Measurements from ENCODE around the gene TIGD3. TPM values are rescaled to one million over a fixed set of nuclear protein-coding genes. Genes with fewer than 3 reads are reported as not detected.

The TIGD3 gene
- total RNA-seq, 1 experiment from 2014 or later = 1.3 TPM

DNA sequence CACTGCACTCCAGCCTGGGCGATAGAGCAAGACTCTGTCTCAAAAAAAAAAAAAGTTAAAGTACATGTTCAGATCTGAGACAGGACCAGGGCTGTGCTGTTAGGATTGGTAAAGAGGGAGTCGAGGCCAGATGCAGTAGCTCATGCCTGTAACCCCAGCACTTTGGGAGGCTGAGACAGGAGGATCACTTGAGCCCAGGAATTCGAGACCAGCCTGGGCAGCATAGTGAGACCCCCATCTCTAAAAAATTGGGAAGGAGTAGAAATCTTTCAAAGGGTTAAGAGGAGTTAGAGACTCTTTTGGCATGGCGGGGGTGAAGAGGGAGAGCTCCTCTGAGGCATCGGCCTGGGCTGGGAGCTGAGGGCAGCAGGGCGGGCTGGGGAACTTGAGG lies 16.1 kb downstream of the TIGD3 start:
- H3K27ac ChIP-seq (ENCODE audit: low read length) = peak overlapping the region; percentile 97
- ATAC-seq = no peak
- H3K79me2 ChIP-seq (ENCODE audit: low read length) = no peaks in the 10 kb centered on the region
- ChIA-PET CTCF (interaction anchor here (0.5 to 1.2 kb wide), 4 partner anchors 10 to 62 kb away, joined by 3 to 5 read pairs (median 4); no protein-coding TSS in a partner anchor), POLR2A (ENCODE audit: unreplicated experiment) (interaction anchor here (0.5 to 1.2 kb wide), 5 partner anchors 16 to 94 kb away, joined by 3 to 11 read pairs (median 6); partner anchors contain the start of genes FRMD8 and NEAT1)
- H4K20me1 ChIP-seq (ENCODE audit: low read length) = no peaks in the 10 kb centered on the region
- no peaks in the 10 kb centered on the region for H3K9me2 ChIP-seq (replicated peaks; ENCODE audit: low read length)
- no peak for DNase-seq
- H3K4me2 ChIP-seq (ENCODE audit: low read length) = peak overlapping the region; percentile 18
- H3K9ac ChIP-seq (ENCODE audit: low read length) = peak overlapping the region; percentile 80
- TF ChIP-seq EZH2 (IDR thresholded peaks at IDR 0.05; ENCODE audit: low read length, unreplicated experiment) = no peak
- TF ChIP-seq EZH2phosphoT487 (IDR thresholded peaks at IDR 0.05; ENCODE audit: borderline replicate concordance, low read length) = no peak
- TF ChIP-seq, protein P1, sequence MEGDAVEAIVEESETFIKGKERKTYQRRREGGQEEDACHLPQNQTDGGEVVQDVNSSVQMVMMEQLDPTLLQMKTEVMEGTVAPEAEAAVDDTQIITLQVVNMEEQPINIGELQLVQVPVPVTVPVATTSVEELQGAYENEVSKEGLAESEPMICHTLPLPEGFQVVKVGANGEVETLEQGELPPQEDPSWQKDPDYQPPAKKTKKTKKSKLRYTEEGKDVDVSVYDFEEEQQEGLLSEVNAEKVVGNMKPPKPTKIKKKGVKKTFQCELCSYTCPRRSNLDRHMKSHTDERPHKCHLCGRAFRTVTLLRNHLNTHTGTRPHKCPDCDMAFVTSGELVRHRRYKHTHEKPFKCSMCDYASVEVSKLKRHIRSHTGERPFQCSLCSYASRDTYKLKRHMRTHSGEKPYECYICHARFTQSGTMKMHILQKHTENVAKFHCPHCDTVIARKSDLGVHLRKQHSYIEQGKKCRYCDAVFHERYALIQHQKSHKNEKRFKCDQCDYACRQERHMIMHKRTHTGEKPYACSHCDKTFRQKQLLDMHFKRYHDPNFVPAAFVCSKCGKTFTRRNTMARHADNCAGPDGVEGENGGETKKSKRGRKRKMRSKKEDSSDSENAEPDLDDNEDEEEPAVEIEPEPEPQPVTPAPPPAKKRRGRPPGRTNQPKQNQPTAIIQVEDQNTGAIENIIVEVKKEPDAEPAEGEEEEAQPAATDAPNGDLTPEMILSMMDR (conservative IDR thresholded peaks at IDR 0.05; ENCODE audit: low read depth, low read length) = no peak
- no peaks in the 10 kb centered on the region for H3K36me3 ChIP-seq (ENCODE audit: low read depth, low read length)
- H3K4me3 ChIP-seq (ENCODE audit: low read length) = no peak overlapping the region
- no peaks in the 10 kb centered on the region for H3F3A ChIP-seq (ENCODE audit: low read length, unreplicated experiment)
- no peak overlapping the region for H2AFZ ChIP-seq (ENCODE audit: low read length)
- BruUV-seq (replicated peaks) = TSS peak; percentile 88
- peaks cover 17% of the 10 kb centered on the region for H3K4me1 ChIP-seq (ENCODE audit: insufficient read depth, low read length)
- H3K9me3 ChIP-seq (ENCODE audit: low read length) = no peaks in the 10 kb centered on the region
- intact Hi-C loops (cut with micrococcal nuclease) = loop anchor here (1.0 kb wide), 1 partner anchor 140 kb away; no protein-coding TSS in a partner anchor
- H3K27me3 ChIP-seq (ENCODE audit: low read length) = no peaks in the 10 kb centered on the region

DNA sequence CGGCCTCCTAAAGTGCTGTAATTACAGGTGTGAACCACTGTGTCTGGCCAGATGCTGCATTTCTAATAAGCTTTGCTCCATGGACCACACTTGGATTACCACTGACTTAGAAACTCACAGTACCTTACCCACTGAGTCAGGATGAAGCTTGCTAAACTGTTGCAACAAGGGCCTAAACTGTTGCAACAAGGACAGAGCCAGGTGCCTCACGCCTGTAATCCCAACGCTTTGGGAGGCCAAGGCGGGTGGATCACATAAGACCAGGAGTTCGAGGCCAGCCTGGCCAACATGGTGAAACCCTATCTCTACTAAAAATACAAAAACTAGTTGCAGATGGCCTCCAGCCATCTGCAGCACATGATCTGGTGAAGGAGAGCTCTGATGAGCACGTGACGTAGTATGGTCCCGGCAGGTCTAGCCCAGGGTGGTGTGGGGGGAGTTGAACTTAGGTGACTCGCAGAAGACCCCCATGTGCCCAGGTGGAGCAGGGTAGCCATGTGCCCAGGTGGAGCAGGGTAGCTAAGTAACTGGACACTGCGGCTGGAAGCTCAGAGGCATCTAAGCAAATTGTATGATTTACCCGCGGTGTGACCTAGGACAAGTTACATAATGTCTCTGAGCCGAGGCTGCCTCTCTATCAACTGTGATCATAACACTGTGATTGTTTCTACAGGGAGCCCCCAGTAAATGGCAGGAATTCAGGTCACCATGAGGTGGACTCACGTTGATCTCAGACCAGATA lies 19.5 kb downstream of the TIGD3 start:
- Histone ChIP-seq H3F3A (ENCODE audit: low read length, unreplicated experiment) (no peaks in the 10 kb centered on the region), H3K36me3 (ENCODE audit: low read depth, low read length) (no peaks in the 10 kb centered on the region), H3K4me3 (ENCODE audit: low read length) (no peak overlapping the region), H3K9me2 (replicated peaks; ENCODE audit: low read length) (no peaks in the 10 kb centered on the region), H3K9ac (ENCODE audit: low read length) (no peak overlapping the region), H3K79me2 (ENCODE audit: low read length) (no peaks in the 10 kb centered on the region), H3K9me3 (ENCODE audit: low read length) (no peaks in the 10 kb centered on the region), H3K4me2 (ENCODE audit: low read length) (no peak overlapping the region), H2AFZ (ENCODE audit: low read length) (no peak overlapping the region), H3K27me3 (ENCODE audit: low read length) (no peaks in the 10 kb centered on the region), H3K4me1 (ENCODE audit: insufficient read depth, low read length) (peaks cover 17% of the 10 kb centered on the region), H4K20me1 (ENCODE audit: low read length) (no peaks in the 10 kb centered on the region), H3K27ac (ENCODE audit: low read length) (no peak overlapping the region)
- TF ChIP-seq EZH2 (IDR thresholded peaks at IDR 0.05; ENCODE audit: low read length, unreplicated experiment) (no peak), EZH2phosphoT487 (IDR thresholded peaks at IDR 0.05; ENCODE audit: borderline replicate concordance, low read length) (no peak)
- TF ChIP-seq, protein P1 (conservative IDR thresholded peaks at IDR 0.05; ENCODE audit: low read depth, low read length) = no peak
- ChIA-PET CTCF (no interaction called here), POLR2A (ENCODE audit: unreplicated experiment) (no interaction called here)
- ATAC-seq (no peak), DNase-seq (no peak)
- no TSS peak for BruUV-seq (replicated peaks)
- intact Hi-C loops (cut with micrococcal nuclease) = no loop called here

DNA sequence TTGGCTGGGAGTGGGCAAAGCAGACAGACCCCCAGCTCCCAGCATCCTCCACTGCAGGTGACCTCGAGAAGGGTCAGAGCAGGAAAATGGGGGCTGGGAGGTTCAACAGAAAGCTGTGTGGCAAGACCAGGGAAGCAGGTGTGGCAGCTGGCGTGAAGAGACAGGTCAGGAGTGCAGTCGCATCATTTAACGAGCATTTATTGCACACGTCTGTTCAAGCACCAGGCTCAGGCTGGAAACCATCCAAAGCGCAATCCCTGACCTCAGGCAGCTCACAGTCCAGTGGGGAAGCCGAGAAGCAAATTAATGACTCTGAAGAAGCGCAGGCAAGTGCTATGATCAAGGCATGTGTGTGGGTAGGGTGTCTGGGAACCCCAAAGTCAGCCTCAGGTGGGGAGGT lies 20.5 kb downstream of the TIGD3 start:
- H4K20me1 ChIP-seq (ENCODE audit: low read length) = no peaks in the 10 kb centered on the region
- CTCF ChIA-PET = no interaction called here
- DNase-seq (no peak), ATAC-seq (no peak)
- H3K36me3 ChIP-seq (ENCODE audit: low read depth, low read length) = no peaks in the 10 kb centered on the region
- BruUV-seq (replicated peaks) = no TSS peak
- POLR2A ChIA-PET (ENCODE audit: unreplicated experiment) = no interaction called here
- H3K79me2 ChIP-seq (ENCODE audit: low read length) = no peaks in the 10 kb centered on the region
- H3K27me3 ChIP-seq (ENCODE audit: low read length) = no peaks in the 10 kb centered on the region
- no peak overlapping the region for H3K4me2 ChIP-seq (ENCODE audit: low read length)
- H2AFZ ChIP-seq (ENCODE audit: low read length) = no peak overlapping the region
- peaks cover 17% of the 10 kb centered on the region for H3K4me1 ChIP-seq (ENCODE audit: insufficient read depth, low read length)
- H3K27ac ChIP-seq (ENCODE audit: low read length) = no peak overlapping the region
- TF ChIP-seq, protein P1 (conservative IDR thresholded peaks at IDR 0.05; ENCODE audit: low read depth, low read length) = no peak
- no peak for TF ChIP-seq EZH2phosphoT487 (IDR thresholded peaks at IDR 0.05; ENCODE audit: borderline replicate concordance, low read length)
- no peak for TF ChIP-seq EZH2 (IDR thresholded peaks at IDR 0.05; ENCODE audit: low read length, unreplicated experiment)
- H3K4me3 ChIP-seq (ENCODE audit: low read length) = no peak overlapping the region
- no peaks in the 10 kb centered on the region for H3K9me2 ChIP-seq (replicated peaks; ENCODE audit: low read length)
- H3F3A ChIP-seq (ENCODE audit: low read length, unreplicated experiment) = no peaks in the 10 kb centered on the region
- no peaks in the 10 kb centered on the region for H3K9me3 ChIP-seq (ENCODE audit: low read length)
- intact Hi-C loops (cut with micrococcal nuclease) = no loop called here
- H3K9ac ChIP-seq (ENCODE audit: low read length) = no peak overlapping the region
